A549 (cell line): ENCODE data around the gene SCRT2.
A peak's percentile ranks its signal among the peaks of the same experiment; 100 is the strongest.

Experiments used
- CBX2 ChIP-seq: fragments of 200-600 bp; sonication (generic); IDR thresholded peaks from 2 replicates; pipeline ENCODE4 v1.6.1; 2016; ENCODE audit warnings: low read depth, mild to moderate bottlenecking, borderline replicate concordance
- CTCF ChIP-seq: fragments of >200 bp; sonication (Bioruptor Twin); formaldehyde crosslinking; IDR thresholded peaks from 3 replicates; pipeline ENCODE4 v1.5.1; 2016
- ELK1 ChIP-seq: fragments of 150-350 bp; IDR thresholded peaks from 2 replicates; pipeline ENCODE4 v1.6.1; 2014; ENCODE audit warnings: low read depth, mild to moderate bottlenecking, low read length
- MAFK ChIP-seq: fragments of 450-650 bp; IDR thresholded peaks from 2 replicates; pipeline ENCODE4 v1.6.1; 2014; ENCODE audit not compliant: partially characterized antibody

- TF ChIP-seq CTCF (no peak), MAFK (peak; percentile 89), ELK1 (no peak), CBX2 (no peak)
Measured at GRCh38 chr20:714453-714852, 38.9 kb upstream of the SCRT2 start.
